Central memory CD8-positive, alpha-beta T cell (primary cell): Measurements from ENCODE around the gene SLC17A7.
"Not testable (repeated sequence)": the region's sequence is repeated elsewhere in the genome, so short reads cannot be mapped to it uniquely, and the experiment has no call there.

Experiments used
- ATAC-seq: fragments of 150-1000 bp; cut with Tn5 transposase; replicated peaks from 2 replicates; pipeline ENCODE4 v1.10.0; 2022; ENCODE audit warnings: mild to moderate bottlenecking, moderate FRiP score, moderate number of reproducible peaks; ENCODE audit not compliant: poor library complexity, severe bottlenecking; ENCODE audit errors: extremely low read depth
- DNase-seq, 2 donors: peaks; one replicate each; pipeline ENCODE4 v3.0.0; 2021; ENCODE audit warnings: low spot score in 2 of 2
- H3K27ac Mint-ChIP-seq: one replicate; pipeline ENCODE4 v1.8.0; 2022; ENCODE audit warnings: low read depth, mild to moderate bottlenecking, moderate library complexity, mixed read lengths
- H3K27me3 Mint-ChIP-seq: one replicate; pipeline ENCODE4 v1.8.0; 2022; ENCODE audit warnings: mixed read lengths
- H3K36me3 Mint-ChIP-seq: one replicate; pipeline ENCODE4 v1.8.0; 2022; ENCODE audit warnings: mild to moderate bottlenecking, moderate library complexity, mixed read lengths; ENCODE audit not compliant: insufficient read depth
- H3K4me1 Mint-ChIP-seq: one replicate; pipeline ENCODE4 v1.8.0; 2022; ENCODE audit warnings: mixed read lengths
- H3K4me3 Mint-ChIP-seq: one replicate; pipeline ENCODE4 v1.8.0; 2022; ENCODE audit warnings: mild to moderate bottlenecking, moderate library complexity, mixed read lengths
- H3K9me3 Mint-ChIP-seq: one replicate; pipeline ENCODE4 v1.8.0; 2022; ENCODE audit warnings: mixed read lengths

The SLC17A7 gene

GRCh38 chr19:49448432-49448786 lies 7.1 kb upstream of the SLC17A7 start:
- peak overlapping the region; percentile 41 for H3K27ac Mint-ChIP-seq
- peak overlapping the region; percentile 7 for H3K4me3 Mint-ChIP-seq
- H3K9me3 Mint-ChIP-seq = no peaks in the 10 kb centered on the region
- no peaks in the 10 kb centered on the region for H3K27me3 Mint-ChIP-seq
- no peak for ATAC-seq
- H3K36me3 Mint-ChIP-seq = peaks cover 32% of the 10 kb centered on the region
- H3K4me1 Mint-ChIP-seq = peaks cover 67% of the 10 kb centered on the region
- DNase-seq = no peak

GRCh38 chr19:49447485-49448431 lies 6.4 kb upstream of the SLC17A7 start:
- ATAC-seq = no peak
- Mint-ChIP-seq H3K27me3 (peaks cover under 1% of the 10 kb centered on the region), H3K27ac (peak overlapping the region; percentile 41), H3K9me3 (no peaks in the 10 kb centered on the region), H3K4me1 (peaks cover 63% of the 10 kb centered on the region), H3K4me3 (no peak overlapping the region), H3K36me3 (peaks cover 26% of the 10 kb centered on the region)
- DNase-seq = no peak

GRCh38 chr19:49445997-49446396 lies 4.7 kb upstream of the SLC17A7 start:
- peaks cover 17% of the 10 kb centered on the region for H3K36me3 Mint-ChIP-seq
- no peak overlapping the region for H3K27ac Mint-ChIP-seq
- H3K4me3 Mint-ChIP-seq = no peak overlapping the region
- ATAC-seq (no peak), DNase-seq (no peak)
- H3K9me3 Mint-ChIP-seq = no peaks in the 10 kb centered on the region
- H3K4me1 Mint-ChIP-seq = peaks cover 65% of the 10 kb centered on the region
- peaks cover 19% of the 10 kb centered on the region for H3K27me3 Mint-ChIP-seq

GRCh38 chr19:49444100-49444700 lies 2.9 kb upstream of the SLC17A7 start:
- Mint-ChIP-seq H3K36me3 (peaks cover 16% of the 10 kb centered on the region), H3K4me3 (peak overlapping the region; percentile 75), H3K4me1 (peaks cover 55% of the 10 kb centered on the region), H3K27ac (peak overlapping the region; percentile 41), H3K27me3 (peaks cover 37% of the 10 kb centered on the region)
- not testable (repeated sequence) for DNase-seq, ATAC-seq, H3K9me3 Mint-ChIP-seq

DNA sequence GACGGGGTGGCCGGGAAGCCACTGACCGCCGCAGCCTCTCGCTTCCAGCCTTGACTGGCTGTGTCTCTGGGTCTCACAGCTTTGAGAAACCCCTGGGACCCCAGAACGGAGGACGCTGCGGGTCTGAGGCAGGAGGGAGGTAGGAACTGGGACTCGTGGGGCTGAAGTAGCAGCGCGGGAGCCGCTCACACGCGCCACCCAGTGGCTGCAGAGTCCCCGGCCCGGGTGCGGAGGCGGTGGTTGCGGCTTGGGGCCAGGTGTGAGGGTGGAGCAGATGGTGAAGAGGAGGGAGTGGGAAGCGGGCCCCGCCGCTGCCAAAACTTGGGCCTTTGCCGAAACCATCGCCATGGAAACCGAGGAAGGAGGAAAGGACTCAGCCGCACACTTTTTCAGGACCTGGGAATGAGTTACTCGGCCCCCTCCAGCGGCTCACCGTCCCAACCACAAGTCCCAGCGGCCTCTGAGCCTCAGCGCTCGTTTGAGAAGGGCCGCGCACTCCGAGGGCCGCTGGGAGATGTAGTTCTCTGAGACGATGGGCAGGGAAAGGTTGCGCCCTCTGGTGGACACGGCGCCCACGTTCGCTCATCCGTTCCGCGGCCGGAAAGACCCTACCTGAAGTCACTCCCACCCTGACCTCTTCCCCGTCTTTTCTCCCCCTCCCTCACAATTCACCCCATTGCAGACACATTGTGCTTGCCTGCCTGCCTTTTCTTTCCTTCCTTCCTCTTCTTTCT lies 2.2 kb upstream of the SLC17A7 start:
- Mint-ChIP-seq H3K4me3 (peak overlapping the region; percentile 75), H3K27ac (peak overlapping the region; percentile 41), H3K27me3 (peaks cover 43% of the 10 kb centered on the region), H3K9me3 (no peaks in the 10 kb centered on the region), H3K36me3 (peaks cover 14% of the 10 kb centered on the region), H3K4me1 (peaks cover 48% of the 10 kb centered on the region)
- DNase-seq (peak; percentile 88 to 94), ATAC-seq (peak; percentile 94)

DNA sequence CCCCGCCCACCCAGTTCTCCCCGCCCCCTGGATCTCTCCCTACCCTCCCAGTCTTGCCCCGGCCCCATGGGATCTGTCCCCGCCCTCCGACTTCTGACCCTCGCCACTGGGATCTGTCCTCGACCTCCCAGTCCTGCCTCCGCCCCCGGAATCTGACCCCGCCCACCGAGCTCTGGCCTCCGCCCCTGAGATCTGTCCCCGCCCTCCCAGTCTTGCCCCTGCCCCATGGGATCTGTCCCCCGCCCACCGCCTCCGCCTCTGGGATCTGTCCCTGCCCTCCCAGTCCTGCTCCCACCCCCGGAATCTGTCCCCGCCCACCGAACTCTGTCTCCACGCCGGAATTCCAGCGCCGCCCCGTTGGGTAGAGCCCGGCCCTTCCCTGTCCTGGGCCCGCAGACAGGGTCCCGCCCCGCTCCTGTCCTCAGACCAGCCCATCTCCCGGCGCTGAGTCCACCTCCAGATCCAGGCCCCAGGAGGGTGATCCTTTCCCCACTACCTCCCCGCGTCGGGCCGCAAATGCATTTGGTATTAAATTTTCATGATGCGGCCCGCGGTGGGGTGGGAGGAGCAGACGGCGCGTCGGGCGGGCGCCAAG lies 1.5 kb upstream of the SLC17A7 start:
- Mint-ChIP-seq H3K27ac (peak overlapping the region; percentile 41), H3K4me3 (peak overlapping the region; percentile 75), H3K36me3 (peaks cover 13% of the 10 kb centered on the region), H3K9me3 (no peaks in the 10 kb centered on the region), H3K4me1 (peaks cover 42% of the 10 kb centered on the region), H3K27me3 (peaks cover 50% of the 10 kb centered on the region)
- ATAC-seq (peak; percentile 14), DNase-seq (peak in 1 of 2 donors; percentile 19)

- peaks cover 55% of the 10 kb centered on the region for H3K27me3 Mint-ChIP-seq
- DNase-seq (no peak), ATAC-seq (no peak)
- H3K36me3 Mint-ChIP-seq = peaks cover 11% of the 10 kb centered on the region
- peak overlapping the region; percentile 54 for H3K27ac Mint-ChIP-seq
- peak overlapping the region; percentile 75 for H3K4me3 Mint-ChIP-seq
- no peaks in the 10 kb centered on the region for H3K9me3 Mint-ChIP-seq
- H3K4me1 Mint-ChIP-seq = peaks cover 42% of the 10 kb centered on the region
These were observed 1.0 kb upstream of the SLC17A7 start for GRCh38 chr19:49442354-49442753.

GRCh38 chr19:49441960-49442350 lies 628 bp upstream of the SLC17A7 start:
- ATAC-seq (no peak), DNase-seq (no peak)
- H3K4me1 Mint-ChIP-seq = peaks cover 46% of the 10 kb centered on the region
- peak overlapping the region; percentile 75 for H3K4me3 Mint-ChIP-seq
- no peaks in the 10 kb centered on the region for H3K9me3 Mint-ChIP-seq
- peaks cover 59% of the 10 kb centered on the region for H3K27me3 Mint-ChIP-seq
- H3K36me3 Mint-ChIP-seq = peaks cover 11% of the 10 kb centered on the region
- peak overlapping the region; percentile 54 for H3K27ac Mint-ChIP-seq

DNA sequence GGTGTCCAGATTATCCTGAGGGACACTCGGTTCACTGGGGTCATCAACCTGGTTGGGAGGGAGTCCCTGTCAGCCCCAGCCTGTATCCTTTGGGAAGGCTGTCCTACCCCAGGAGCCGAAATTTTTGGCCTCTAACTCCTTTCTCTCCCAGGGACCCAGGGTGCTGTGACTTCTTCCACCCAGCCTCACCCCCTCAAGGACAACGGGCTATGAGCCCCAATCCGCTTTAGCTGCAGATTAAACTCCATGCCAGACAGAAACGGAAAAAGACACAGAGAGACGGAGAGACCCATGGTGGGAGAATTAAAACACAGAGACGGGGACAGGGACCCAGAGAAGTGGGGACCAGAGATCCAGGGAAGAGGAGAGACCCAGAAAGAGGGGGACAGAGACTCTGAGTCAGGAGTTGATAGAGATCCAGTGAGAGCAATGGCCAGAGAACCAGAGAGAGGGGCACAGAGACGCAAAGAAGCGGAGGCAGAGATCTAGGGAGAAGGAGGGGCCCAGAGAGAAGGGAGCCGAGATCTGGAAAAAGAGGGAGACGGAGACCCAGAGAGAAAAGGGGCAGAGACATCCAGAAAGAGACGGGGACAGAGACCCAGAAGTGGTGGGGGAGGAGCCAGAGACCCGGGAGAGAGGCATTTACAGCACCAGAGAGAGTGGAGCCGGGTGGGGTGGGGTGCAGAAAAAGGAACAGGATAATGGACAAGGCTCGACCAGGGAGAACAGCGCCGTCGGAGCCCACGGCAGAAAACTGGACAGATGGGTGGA lies 703 bp downstream of the SLC17A7 start:
- peaks cover 56% of the 10 kb centered on the region for H3K4me1 Mint-ChIP-seq
- H3K36me3 Mint-ChIP-seq = peaks cover 9% of the 10 kb centered on the region
- no peak for DNase-seq
- peak overlapping the region; percentile 53 for H3K4me3 Mint-ChIP-seq
- H3K9me3 Mint-ChIP-seq = no peaks in the 10 kb centered on the region
- peak overlapping the region; percentile 74 for H3K27ac Mint-ChIP-seq
- ATAC-seq = no peak
- peaks cover 72% of the 10 kb centered on the region for H3K27me3 Mint-ChIP-seq

GRCh38 chr19:49439836-49440235 lies 1.5 kb downstream of the SLC17A7 start:
- Mint-ChIP-seq H3K36me3 (peaks cover 9% of the 10 kb centered on the region), H3K27me3 (peaks cover 80% of the 10 kb centered on the region), H3K9me3 (no peaks in the 10 kb centered on the region), H3K4me3 (no peak overlapping the region), H3K4me1 (peaks cover 51% of the 10 kb centered on the region), H3K27ac (no peak overlapping the region)
- DNase-seq (no peak), ATAC-seq (no peak)

DNA sequence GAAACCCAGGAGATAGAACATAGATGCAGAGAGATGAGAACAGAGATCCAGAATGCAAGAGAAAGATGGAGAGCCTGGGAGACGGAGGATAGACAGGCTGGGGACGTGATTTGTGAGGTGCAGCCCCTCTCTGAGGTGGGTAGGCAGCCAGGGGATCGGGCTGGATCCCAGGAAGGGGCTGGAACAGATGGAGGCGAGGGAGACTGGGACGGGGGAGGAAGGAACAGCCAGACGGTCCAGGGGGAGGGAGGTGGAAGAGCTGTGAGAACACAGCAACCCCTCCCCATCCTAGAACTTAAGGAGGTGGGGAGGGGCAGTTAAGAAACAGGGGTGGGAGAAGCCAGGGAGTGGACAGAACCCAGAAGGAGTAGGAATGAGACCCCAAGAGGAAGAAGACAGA lies 3.1 kb downstream of the SLC17A7 start:
- Mint-ChIP-seq H3K4me1 (peaks cover 41% of the 10 kb centered on the region), H3K36me3 (peaks cover 5% of the 10 kb centered on the region), H3K4me3 (no peak overlapping the region), H3K27ac (no peak overlapping the region), H3K27me3 (peaks cover 91% of the 10 kb centered on the region), H3K9me3 (no peaks in the 10 kb centered on the region)
- ATAC-seq (no peak), DNase-seq (no peak)

- Mint-ChIP-seq H3K4me1 (peaks cover 42% of the 10 kb centered on the region), H3K4me3 (no peak overlapping the region), H3K27ac (no peak overlapping the region), H3K36me3 (peaks cover 6% of the 10 kb centered on the region), H3K27me3 (peaks cover 95% of the 10 kb centered on the region), H3K9me3 (no peaks in the 10 kb centered on the region)
- DNase-seq (no peak), ATAC-seq (no peak)
These were observed 4.1 kb downstream of the SLC17A7 start for GRCh38 chr19:49437231-49437630.
